CD4-positive, alpha-beta T cell treated with Interleukin-6 at 100 ng/mL for 8 hours (primary cell): ENCODE data around the gene CAMTA2.

Source experiments
- DNase-seq: peaks from one replicate; pipeline ENCODE4 v3.0.0-alpha.2; 2020; ENCODE audit warnings: mixed read lengths, low spot score

Gene CAMTA2

GRCh38 chr17:4968486-4969046 is 18.9 kb downstream of the CAMTA2 start:
- no peak for DNase-seq

GRCh38 chr17:4967539-4968485 is 19.7 kb downstream of the CAMTA2 start, which contains the start of gene SPAG7:
SPAG7 (minus strand) TSS chr17:4967817; CDS start chr17:4967804, 13 bp downstream.
- DNase-seq: peak; percentile 92

GRCh38 chr17:4966844-4967538 is 20.5 kb downstream of the CAMTA2 start:
- DNase-seq: peak; percentile 99

- DNase-seq: no peak
These were observed 22.0 kb downstream of the CAMTA2 start for GRCh38 chr17:4965311-4965986.

- no peak for DNase-seq
These were observed 27.1 kb downstream of the CAMTA2 start for GRCh38 chr17:4960279-4960922.

- no peak for DNase-seq
These were observed 28.1 kb downstream of the CAMTA2 start for GRCh38 chr17:4959261-4959965.

- no peak for DNase-seq
These were observed 29.4 kb downstream of the CAMTA2 start for GRCh38 chr17:4958102-4958501.

GRCh38 chr17:4956493-4957061 is 30.9 kb downstream of the CAMTA2 start:
- DNase-seq: peak; percentile 35

- no peak for DNase-seq
These were observed 32.4 kb downstream of the CAMTA2 start for GRCh38 chr17:4955091-4955490.

GRCh38 chr17:4953451-4953961 is 34.0 kb downstream of the CAMTA2 start:
- no peak for DNase-seq

GRCh38 chr17:4951486-4951885 is 36.0 kb downstream of the CAMTA2 start:
- no peak for DNase-seq

GRCh38 chr17:4950746-4951204 is 36.7 kb downstream of the CAMTA2 start, which contains the start of gene ENO3:
ENO3 (plus strand) TSS chr17:4951119; CDS start chr17:4951830, 711 bp downstream.
- DNase-seq: no peak

GRCh38 chr17:4950075-4950745 is 37.3 kb downstream of the CAMTA2 start:
- no peak for DNase-seq

GRCh38 chr17:4949321-4950074 is 38.0 kb downstream of the CAMTA2 start:
- peak; percentile 77 for DNase-seq

- peak; percentile 73 for DNase-seq
These were observed 38.5 kb downstream of the CAMTA2 start for GRCh38 chr17:4948931-4949320.

GRCh38 chr17:4948166-4948930 is 39.1 kb downstream of the CAMTA2 start, which contains the start of gene PFN1:
PFN1 (minus strand) TSS chr17:4948530; CDS start chr17:4948394, 136 bp downstream.
- peak; percentile 94 for DNase-seq

- DNase-seq: peak; percentile 60
These were observed 39.9 kb downstream of the CAMTA2 start for GRCh38 chr17:4947411-4948165.
